ENCODE measurements around the gene STAG2. TPM values are rescaled to one million over a fixed set of nuclear protein-coding genes. Genes with fewer than 3 reads are reported as not detected.
A peak's percentile ranks its signal among the peaks of the same experiment; 100 is the strongest.
"Not testable (repeated sequence)": the region's sequence is repeated elsewhere in the genome, so short reads cannot be mapped to it uniquely, and the experiment has no call there.

The STAG2 gene
- total RNA-seq, 2 donors from 2014 or later: 40.9 to 52.6 TPM

- Histone ChIP-seq H3K27me3 (replicated peaks; ENCODE audit: insufficient read depth) (no peaks in the 10 kb centered on the region), H3K36me3 (peaks cover 4% of the 10 kb centered on the region), H3K9me3 (no peaks in the 10 kb centered on the region), H3K4me3 (no peak overlapping the region), H3K27ac (no peak overlapping the region), H3K4me1 (ENCODE audit: control insufficient read depth in 1 of 2, low read depth in 2 of 2) (no peaks in the 10 kb centered on the region)
- ATAC-seq (ENCODE audit: insufficient number of reproducible peaks, low FRiP score, low read depth) (no peak), DNase-seq (ENCODE audit: low spot score) (no peak)
- no peak for TF ChIP-seq CTCF (IDR thresholded peaks at IDR 0.05)
Observed at GRCh38 chrX:124097116-124097515, 135.6 kb downstream of the STAG2 start.

DNA sequence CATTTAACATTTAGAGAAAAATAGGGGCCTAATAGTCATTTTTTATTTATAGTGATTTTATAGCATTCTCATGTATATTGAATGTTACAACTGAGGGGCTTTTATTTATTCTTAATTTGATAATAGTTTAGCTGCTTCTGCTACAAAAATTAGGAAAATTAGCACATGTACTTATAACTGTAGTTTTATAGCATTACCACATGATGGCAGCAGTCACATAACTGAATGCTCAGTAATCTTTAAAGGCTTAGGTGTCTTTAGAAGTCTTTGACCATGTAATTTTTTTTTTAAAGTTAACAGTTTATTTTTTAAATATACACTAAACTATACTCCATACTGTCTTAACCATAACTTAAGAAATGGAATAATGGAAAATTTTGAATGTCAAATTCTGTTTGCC is 136.6 kb downstream of the STAG2 start:
- Histone ChIP-seq H3K4me3 (no peak overlapping the region), H3K36me3 (peaks cover 4% of the 10 kb centered on the region), H3K9me3 (no peaks in the 10 kb centered on the region), H3K27ac (no peak overlapping the region), H3K4me1 (ENCODE audit: control insufficient read depth in 1 of 2, low read depth in 2 of 2) (no peaks in the 10 kb centered on the region), H3K27me3 (replicated peaks; ENCODE audit: insufficient read depth) (no peaks in the 10 kb centered on the region)
- ATAC-seq (ENCODE audit: insufficient number of reproducible peaks, low FRiP score, low read depth) (no peak), DNase-seq (ENCODE audit: low spot score) (no peak)
- TF ChIP-seq CTCF (IDR thresholded peaks at IDR 0.05): peak; percentile 38

- no peak overlapping the region for H3K27ac ChIP-seq
- TF ChIP-seq CTCF (IDR thresholded peaks at IDR 0.05): no peak
- no peaks in the 10 kb centered on the region for H3K36me3 ChIP-seq
- ATAC-seq (ENCODE audit: insufficient number of reproducible peaks, low FRiP score, low read depth): no peak
- no peaks in the 10 kb centered on the region for H3K27me3 ChIP-seq (replicated peaks; ENCODE audit: insufficient read depth)
- DNase-seq (ENCODE audit: low spot score): no peak
- no peak overlapping the region for H3K4me3 ChIP-seq
- H3K9me3 ChIP-seq: no peaks in the 10 kb centered on the region
- H3K4me1 ChIP-seq (ENCODE audit: control insufficient read depth in 1 of 2, low read depth in 2 of 2): no peaks in the 10 kb centered on the region
Observed at GRCh38 chrX:124103966-124104365, 142.5 kb downstream of the STAG2 start.

GRCh38 chrX:124104512-124104911 is 143.0 kb downstream of the STAG2 start:
- H3K27ac ChIP-seq; H3K4me3 ChIP-seq; H3K27me3 ChIP-seq (replicated peaks; ENCODE audit: insufficient read depth); H3K9me3 ChIP-seq; H3K36me3 ChIP-seq; DNase-seq (ENCODE audit: low spot score); H3K4me1 ChIP-seq (ENCODE audit: control insufficient read depth in 1 of 2, low read depth in 2 of 2); ATAC-seq (ENCODE audit: insufficient number of reproducible peaks, low FRiP score, low read depth): not testable (repeated sequence)

- Histone ChIP-seq H3K9me3 (no peaks in the 10 kb centered on the region), H3K4me1 (ENCODE audit: control insufficient read depth in 1 of 2, low read depth in 2 of 2) (no peaks in the 10 kb centered on the region), H3K27me3 (replicated peaks; ENCODE audit: insufficient read depth) (no peaks in the 10 kb centered on the region), H3K27ac (no peak overlapping the region), H3K36me3 (no peaks in the 10 kb centered on the region), H3K4me3 (no peak overlapping the region)
- ATAC-seq (ENCODE audit: insufficient number of reproducible peaks, low FRiP score, low read depth) (no peak), DNase-seq (ENCODE audit: low spot score) (no peak)
- TF ChIP-seq CTCF (IDR thresholded peaks at IDR 0.05): no peak
Observed at GRCh38 chrX:124113621-124114600, 152.4 kb downstream of the STAG2 start.
